ENCODE results near the gene NCKAP5.

The NCKAP5 gene

GRCh38 chr2:133346654-133347053 is 221.6 kb downstream of the NCKAP5 start:
- H3K27ac ChIP-seq (replicated peaks; ENCODE audit: low read length) = no peak overlapping the region
- H3K79me1 ChIP-seq (ENCODE audit: low read depth, low read length) = no peaks in the 10 kb centered on the region
- H3K23ac ChIP-seq (ENCODE audit: low read depth, low read length, poor library complexity) = no peak overlapping the region
- H3K4ac ChIP-seq (ENCODE audit: low read length) = no peak overlapping the region
- no peak overlapping the region for H4K91ac ChIP-seq (ENCODE audit: low read depth, low read length, poor library complexity)
- no peak overlapping the region for H2AFZ ChIP-seq (ENCODE audit: low read length)
- no peak overlapping the region for H3K9ac ChIP-seq (ENCODE audit: low read depth, low read length, poor library complexity)
- H3K4me3 ChIP-seq (ENCODE audit: low read length in 2 of 2) = no peak overlapping the region
- no peak overlapping the region for H2BK15ac ChIP-seq (ENCODE audit: low read length)
- H3K36me3 ChIP-seq (replicated peaks in 1 of 2; ENCODE audit: control insufficient read depth in 2 of 2, insufficient read depth in 2 of 2, low read length in 2 of 2) = peaks cover 0 to 78% of the 10 kb centered on the region in 2 donors
- peaks cover 11 to 12% of the 10 kb centered on the region in 2 donors for H3K4me1 ChIP-seq (ENCODE audit: control insufficient read depth in 2 of 2, insufficient read depth in 1 of 2, low read depth in 1 of 2, low read length in 2 of 2)
- H3K27me3 ChIP-seq (ENCODE audit: control insufficient read depth in 3 of 3, insufficient read depth in 3 of 3, low read depth in 1 of 3, low read length in 3 of 3) = peaks cover 0 to 2% (median 0%) of the 10 kb centered on the region in 3 experiments
- no peak overlapping the region for H3K18ac ChIP-seq (ENCODE audit: low read length)
- peaks cover 0 to 6% of the 10 kb centered on the region in 2 donors for H3K9me3 ChIP-seq (replicated peaks in 1 of 2; ENCODE audit: control insufficient read depth in 2 of 2, insufficient read depth in 1 of 2, low read depth in 1 of 2, low read length in 2 of 2)
- no peak overlapping the region for H4K8ac ChIP-seq (ENCODE audit: low read depth, low read length)
- DNase-seq (ENCODE audit: low spot score) = no peak
- H2AK5ac ChIP-seq (ENCODE audit: low read depth, low read length) = no peak overlapping the region
- WGBS, 2 donors (ENCODE audit: extremely low coverage in 2 of 2, insufficient read length in 2 of 2, insufficient replicate concordance in 1 of 2) = no CpG with 5 or more reads among the region's 4 CpGs
- no peak overlapping the region for H2BK12ac ChIP-seq (ENCODE audit: low read length)
- no peak overlapping the region for H3K14ac ChIP-seq (ENCODE audit: low read length)
- no peak overlapping the region for H2BK5ac ChIP-seq (ENCODE audit: low read length)
- no peak overlapping the region for H3K4me2 ChIP-seq (ENCODE audit: insufficient read depth, low read length, poor library complexity, severe bottlenecking)
- no peak overlapping the region for H2BK120ac ChIP-seq (ENCODE audit: low read depth, low read length)

DNA sequence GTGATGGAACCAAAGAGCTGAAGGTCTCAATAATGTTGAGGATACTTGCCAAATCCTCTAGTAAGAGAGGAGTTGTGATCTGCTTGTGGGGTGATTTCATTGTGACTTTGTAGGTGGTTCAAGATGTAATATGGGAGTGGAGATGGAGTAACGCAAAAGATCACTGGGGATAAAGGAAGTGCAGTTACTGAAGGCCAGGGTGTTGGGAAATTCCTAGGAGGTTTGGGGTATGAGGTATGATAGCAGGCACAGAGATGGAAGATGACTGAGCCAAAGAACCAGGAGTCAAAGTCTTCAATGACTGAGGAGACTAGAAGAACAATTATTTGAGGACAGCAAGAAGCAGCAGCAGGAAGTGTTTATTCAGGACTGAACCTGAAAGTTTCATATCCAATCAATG is 222.6 kb downstream of the NCKAP5 start:
- no peak overlapping the region for H2BK120ac ChIP-seq (ENCODE audit: low read depth, low read length)
- H2AFZ ChIP-seq (ENCODE audit: low read length) = no peak overlapping the region
- H4K8ac ChIP-seq (ENCODE audit: low read depth, low read length) = no peak overlapping the region
- no peak overlapping the region for H2BK15ac ChIP-seq (ENCODE audit: low read length)
- no peak overlapping the region for H3K18ac ChIP-seq (ENCODE audit: low read length)
- no peak overlapping the region for H2AK5ac ChIP-seq (ENCODE audit: low read depth, low read length)
- WGBS, 2 donors (ENCODE audit: extremely low coverage in 2 of 2, insufficient read length in 2 of 2, insufficient replicate concordance in 1 of 2) = no CpG with 5 or more reads among the region's 1 CpG
- peaks cover 0 to 6% of the 10 kb centered on the region in 2 donors for H3K9me3 ChIP-seq (replicated peaks in 1 of 2; ENCODE audit: control insufficient read depth in 2 of 2, insufficient read depth in 1 of 2, low read depth in 1 of 2, low read length in 2 of 2)
- no peak overlapping the region for H2BK5ac ChIP-seq (ENCODE audit: low read length)
- no peaks in the 10 kb centered on the region for H3K79me1 ChIP-seq (ENCODE audit: low read depth, low read length)
- no peak overlapping the region for H2BK12ac ChIP-seq (ENCODE audit: low read length)
- H3K4ac ChIP-seq (ENCODE audit: low read length) = no peak overlapping the region
- H3K4me3 ChIP-seq (ENCODE audit: low read length in 2 of 2) = no peak overlapping the region
- no peak for DNase-seq (ENCODE audit: low spot score)
- H3K27ac ChIP-seq (replicated peaks; ENCODE audit: low read length) = no peak overlapping the region
- peaks cover 11 to 12% of the 10 kb centered on the region in 2 donors for H3K4me1 ChIP-seq (ENCODE audit: control insufficient read depth in 2 of 2, insufficient read depth in 1 of 2, low read depth in 1 of 2, low read length in 2 of 2)
- no peak overlapping the region for H3K9ac ChIP-seq (ENCODE audit: low read depth, low read length, poor library complexity)
- peaks cover 0 to 74% of the 10 kb centered on the region in 2 donors for H3K36me3 ChIP-seq (replicated peaks in 1 of 2; ENCODE audit: control insufficient read depth in 2 of 2, insufficient read depth in 2 of 2, low read length in 2 of 2)
- H3K23ac ChIP-seq (ENCODE audit: low read depth, low read length, poor library complexity) = no peak overlapping the region
- no peak overlapping the region for H3K14ac ChIP-seq (ENCODE audit: low read length)
- H4K91ac ChIP-seq (ENCODE audit: low read depth, low read length, poor library complexity) = no peak overlapping the region
- peaks cover 0 to under 1% (median 0%) of the 10 kb centered on the region in 3 experiments for H3K27me3 ChIP-seq (ENCODE audit: control insufficient read depth in 3 of 3, insufficient read depth in 3 of 3, low read depth in 1 of 3, low read length in 3 of 3)
- no peak overlapping the region for H3K4me2 ChIP-seq (ENCODE audit: insufficient read depth, low read length, poor library complexity, severe bottlenecking)

GRCh38 chr2:133344849-133345248 is 223.4 kb downstream of the NCKAP5 start:
- Histone ChIP-seq H3K4me3 (ENCODE audit: low read length in 2 of 2) (no peak overlapping the region), H3K9ac (ENCODE audit: low read depth, low read length, poor library complexity) (no peak overlapping the region), H3K14ac (ENCODE audit: low read length) (no peak overlapping the region), H3K27ac (replicated peaks; ENCODE audit: low read length) (no peak overlapping the region), H2BK5ac (ENCODE audit: low read length) (no peak overlapping the region), H3K4ac (ENCODE audit: low read length) (no peak overlapping the region), H4K91ac (ENCODE audit: low read depth, low read length, poor library complexity) (no peak overlapping the region), H3K23ac (ENCODE audit: low read depth, low read length, poor library complexity) (no peak overlapping the region), H3K9me3 (replicated peaks in 1 of 2; ENCODE audit: control insufficient read depth in 2 of 2, insufficient read depth in 1 of 2, low read depth in 1 of 2, low read length in 2 of 2) (peaks cover 0 to 3% of the 10 kb centered on the region in 2 donors), H2AK5ac (ENCODE audit: low read depth, low read length) (no peak overlapping the region), H3K18ac (ENCODE audit: low read length) (no peak overlapping the region), H2BK15ac (ENCODE audit: low read length) (no peak overlapping the region), H3K4me2 (ENCODE audit: insufficient read depth, low read length, poor library complexity, severe bottlenecking) (no peak overlapping the region), H2BK120ac (ENCODE audit: low read depth, low read length) (no peak overlapping the region), H2AFZ (ENCODE audit: low read length) (no peak overlapping the region), H3K4me1 (ENCODE audit: control insufficient read depth in 2 of 2, insufficient read depth in 1 of 2, low read depth in 1 of 2, low read length in 2 of 2) (peaks cover 11 to 12% of the 10 kb centered on the region in 2 donors), H3K36me3 (replicated peaks in 1 of 2; ENCODE audit: control insufficient read depth in 2 of 2, insufficient read depth in 2 of 2, low read length in 2 of 2) (peaks cover 0 to 67% of the 10 kb centered on the region in 2 donors), H2BK12ac (ENCODE audit: low read length) (no peak overlapping the region), H3K79me1 (ENCODE audit: low read depth, low read length) (no peaks in the 10 kb centered on the region), H4K8ac (ENCODE audit: low read depth, low read length) (no peak overlapping the region), H3K27me3 (ENCODE audit: control insufficient read depth in 3 of 3, insufficient read depth in 3 of 3, low read depth in 1 of 3, low read length in 3 of 3) (no peaks in the 10 kb centered on the region)
- WGBS, 2 donors (ENCODE audit: extremely low coverage in 2 of 2, insufficient read length in 2 of 2, insufficient replicate concordance in 1 of 2) = no CpG with 5 or more reads among the region's 6 CpGs
- DNase-seq (ENCODE audit: low spot score) = no peak

- no peak overlapping the region for H3K18ac ChIP-seq (ENCODE audit: low read length)
- H3K27me3 ChIP-seq (ENCODE audit: control insufficient read depth in 3 of 3, insufficient read depth in 3 of 3, low read depth in 1 of 3, low read length in 3 of 3) = no peaks in the 10 kb centered on the region
- no peak overlapping the region for H3K4me2 ChIP-seq (ENCODE audit: insufficient read depth, low read length, poor library complexity, severe bottlenecking)
- H3K36me3 ChIP-seq (replicated peaks in 1 of 2; ENCODE audit: control insufficient read depth in 2 of 2, insufficient read depth in 2 of 2, low read length in 2 of 2) = peaks cover 0 to 53% of the 10 kb centered on the region in 2 donors
- no peak overlapping the region for H3K9ac ChIP-seq (ENCODE audit: low read depth, low read length, poor library complexity)
- no peaks in the 10 kb centered on the region for H3K79me1 ChIP-seq (ENCODE audit: low read depth, low read length)
- no peak for DNase-seq (ENCODE audit: low spot score)
- no peak overlapping the region for H3K23ac ChIP-seq (ENCODE audit: low read depth, low read length, poor library complexity)
- no peak overlapping the region for H4K91ac ChIP-seq (ENCODE audit: low read depth, low read length, poor library complexity)
- no peak overlapping the region for H3K4me3 ChIP-seq (ENCODE audit: low read length in 2 of 2)
- no peak overlapping the region for H4K8ac ChIP-seq (ENCODE audit: low read depth, low read length)
- no peak overlapping the region for H2BK5ac ChIP-seq (ENCODE audit: low read length)
- peaks cover 11 to 12% of the 10 kb centered on the region in 2 donors for H3K4me1 ChIP-seq (ENCODE audit: control insufficient read depth in 2 of 2, insufficient read depth in 1 of 2, low read depth in 1 of 2, low read length in 2 of 2)
- no peak overlapping the region for H2BK15ac ChIP-seq (ENCODE audit: low read length)
- H3K9me3 ChIP-seq (replicated peaks in 1 of 2; ENCODE audit: control insufficient read depth in 2 of 2, insufficient read depth in 1 of 2, low read depth in 1 of 2, low read length in 2 of 2) = peaks cover 0 to 3% of the 10 kb centered on the region in 2 donors
- no peak overlapping the region for H2BK120ac ChIP-seq (ENCODE audit: low read depth, low read length)
- H3K4ac ChIP-seq (ENCODE audit: low read length) = no peak overlapping the region
- no peak overlapping the region for H3K27ac ChIP-seq (replicated peaks; ENCODE audit: low read length)
- no peak overlapping the region for H3K14ac ChIP-seq (ENCODE audit: low read length)
- no peak overlapping the region for H2AFZ ChIP-seq (ENCODE audit: low read length)
- no peak overlapping the region for H2AK5ac ChIP-seq (ENCODE audit: low read depth, low read length)
- no peak overlapping the region for H2BK12ac ChIP-seq (ENCODE audit: low read length)
These were observed 225.3 kb downstream of the NCKAP5 start for GRCh38 chr2:133343018-133343352.
